Lower leg skin (tissue), 3 donors: ENCODE data around the gene TMEM132D.

Source experiments
- POLR2A ChIP-seq, 2 donors: fragments of 450-650 bp; IDR thresholded peaks; one replicate each; pipeline ENCODE4 v1.6.1; 2016 to 2017; ENCODE audit warnings: antibody characterized with exemption in 2 of 2, mild to moderate bottlenecking in 1 of 2, moderate library complexity in 1 of 2
- TF ChIP-seq, protein P1 (sequence below), 3 donors: fragments of 450-650 bp; IDR thresholded peaks; one replicate each; pipeline ENCODE4 v1.5.1; 2016; ENCODE audit warnings: antibody characterized with exemption in 3 of 3, mild to moderate bottlenecking in 3 of 3, moderate library complexity in 2 of 3

GRCh38 chr12:129847063-129847462 is 56.8 kb downstream of the TMEM132D start:
- TF ChIP-seq POLR2A (IDR thresholded peaks at IDR 0.05) = no peak
- TF ChIP-seq, protein P1, sequence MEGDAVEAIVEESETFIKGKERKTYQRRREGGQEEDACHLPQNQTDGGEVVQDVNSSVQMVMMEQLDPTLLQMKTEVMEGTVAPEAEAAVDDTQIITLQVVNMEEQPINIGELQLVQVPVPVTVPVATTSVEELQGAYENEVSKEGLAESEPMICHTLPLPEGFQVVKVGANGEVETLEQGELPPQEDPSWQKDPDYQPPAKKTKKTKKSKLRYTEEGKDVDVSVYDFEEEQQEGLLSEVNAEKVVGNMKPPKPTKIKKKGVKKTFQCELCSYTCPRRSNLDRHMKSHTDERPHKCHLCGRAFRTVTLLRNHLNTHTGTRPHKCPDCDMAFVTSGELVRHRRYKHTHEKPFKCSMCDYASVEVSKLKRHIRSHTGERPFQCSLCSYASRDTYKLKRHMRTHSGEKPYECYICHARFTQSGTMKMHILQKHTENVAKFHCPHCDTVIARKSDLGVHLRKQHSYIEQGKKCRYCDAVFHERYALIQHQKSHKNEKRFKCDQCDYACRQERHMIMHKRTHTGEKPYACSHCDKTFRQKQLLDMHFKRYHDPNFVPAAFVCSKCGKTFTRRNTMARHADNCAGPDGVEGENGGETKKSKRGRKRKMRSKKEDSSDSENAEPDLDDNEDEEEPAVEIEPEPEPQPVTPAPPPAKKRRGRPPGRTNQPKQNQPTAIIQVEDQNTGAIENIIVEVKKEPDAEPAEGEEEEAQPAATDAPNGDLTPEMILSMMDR (IDR thresholded peaks at IDR 0.05) = no peak
